Neural progenitor cell (in vitro differentiated cells): Measurements from ENCODE around the gene NCKAP5. TPM values are rescaled to one million over a fixed set of nuclear protein-coding genes. Genes with fewer than 3 reads are reported as not detected.

Experiments used
- DNase-seq: peaks from one replicate; pipeline ENCODE4 v3.0.0-alpha.2; 2016; ENCODE audit warnings: low spot score
- H2AFZ ChIP-seq: fragments of 200-600 bp; sonication (generic); replicated peaks from 2 replicates; pipeline ENCODE4 v1.6.1; 2016; ENCODE audit warnings: antibody characterized with exemption
- H3F3A ChIP-seq: fragments of 200-600 bp; sonication (generic); 2 replicates; pipeline ENCODE4 v1.6.1; 2016; ENCODE audit warnings: antibody characterized with exemption, low read depth
- H3K27ac ChIP-seq: fragments of 200-600 bp; sonication (generic); 2 replicates; pipeline ENCODE4 v1.5.1; 2016; ENCODE audit warnings: mild to moderate bottlenecking
- H3K27me3 ChIP-seq: fragments of 200-600 bp; sonication (generic); 2 replicates; pipeline ENCODE4 v1.6.1; 2016; ENCODE audit warnings: mild to moderate bottlenecking, moderate library complexity
- H3K36me3 ChIP-seq: fragments of 200-600 bp; sonication (generic); 2 replicates; pipeline ENCODE4 v1.5.1; 2016
- H3K4me1 ChIP-seq: fragments of 200-600 bp; sonication (generic); 2 replicates; pipeline ENCODE4 v1.6.1; 2016; ENCODE audit warnings: mixed run types
- H3K4me2 ChIP-seq: fragments of 200-600 bp; sonication (generic); 2 replicates; pipeline ENCODE4 v1.6.1; 2016
- H3K4me3 ChIP-seq: fragments of 200-600 bp; sonication (generic); 2 replicates; pipeline ENCODE4 v1.5.1; 2016
- H3K79me2 ChIP-seq: fragments of 200-600 bp; sonication (generic); 2 replicates; pipeline ENCODE4 v1.6.1; 2016; ENCODE audit warnings: low read depth
- H3K9ac ChIP-seq: fragments of 200-600 bp; sonication (generic); 2 replicates; pipeline ENCODE4 v1.6.1; 2016
- H3K9me3 ChIP-seq: fragments of 200-600 bp; sonication (generic); 2 replicates; pipeline ENCODE4 v1.5.1; 2016; ENCODE audit warnings: low read depth
- H4K20me1 ChIP-seq: fragments of 200-600 bp; sonication (generic); 2 replicates; pipeline ENCODE4 v1.6.1; 2016; ENCODE audit warnings: low read depth
- H3K27ac Mint-ChIP-seq: 3 replicates; pipeline ENCODE4 v1.8.0; 2021; ENCODE audit warnings: mixed read lengths
- H3K27me3 Mint-ChIP-seq: 2 replicates; pipeline ENCODE4 v1.8.0; 2022; ENCODE audit warnings: low read depth, mild to moderate bottlenecking, inconsistent platforms, moderate library complexity, mixed read lengths; ENCODE audit not compliant: insufficient read depth
- H3K36me3 Mint-ChIP-seq: 3 replicates; pipeline ENCODE4 v1.8.0; 2021; ENCODE audit warnings: mixed read lengths
- H3K4me1 Mint-ChIP-seq: 3 replicates; pipeline ENCODE4 v1.8.0; 2021; ENCODE audit warnings: mixed read lengths
- H3K4me3 Mint-ChIP-seq: 3 replicates; pipeline ENCODE4 v1.8.0; 2021; ENCODE audit warnings: mild to moderate bottlenecking, moderate library complexity, mixed read lengths
- H3K9me3 Mint-ChIP-seq: 3 replicates; pipeline ENCODE4 v1.8.0; 2020; ENCODE audit warnings: mixed read lengths
- EZH2 ChIP-seq: fragments of 200-600 bp; sonication (generic); IDR thresholded peaks from 2 replicates; pipeline ENCODE4 v1.6.1; 2017; ENCODE audit warnings: antibody characterized with exemption, mild to moderate bottlenecking, moderate library complexity
- EZH2phosphoT487 ChIP-seq: fragments of 200-600 bp; sonication (generic); IDR thresholded peaks from 2 replicates; pipeline ENCODE4 v1.6.1; 2017; ENCODE audit warnings: antibody characterized with exemption
- total RNA-seq: library from RNA; depleted of rRNA; stranded (reverse); fragments of >200 nt; gene quantifications from 2 replicates; pipeline ENCODE4 v1.2.3, GENCODE V29; 2015; ENCODE audit warnings: low replicate concordance
- TF ChIP-seq, protein P1 (sequence below): fragments of 200-600 bp; sonication (generic); IDR thresholded peaks from 2 replicates; pipeline ENCODE4 v1.5.1; 2017; ENCODE audit warnings: antibody characterized with exemption, mild to moderate bottlenecking

Gene NCKAP5
- total RNA-seq, 1 donor from 2014 or later = 0.47 TPM

DNA sequence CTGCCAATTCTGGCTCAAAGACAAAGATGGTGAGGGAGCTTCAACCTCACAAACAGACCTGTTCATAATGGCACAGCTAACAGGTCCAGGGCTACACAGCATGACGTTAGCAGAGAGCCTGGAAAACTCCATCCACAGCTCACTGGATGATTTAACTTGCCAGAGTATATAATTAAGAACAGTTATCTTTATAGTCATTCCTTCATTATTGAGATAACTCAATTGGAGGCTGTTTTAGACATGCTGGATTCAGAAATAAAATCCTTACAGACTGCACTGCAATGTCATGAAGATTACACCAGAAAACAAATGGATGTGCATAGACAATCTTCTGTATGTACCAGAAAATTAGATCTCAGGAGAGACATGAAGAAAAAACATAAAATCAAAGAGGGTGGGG, 843.1 kb downstream of the NCKAP5 start:
- H3K79me2 ChIP-seq = no peaks in the 10 kb centered on the region
- H3K4me1 Mint-ChIP-seq = peaks cover 4% of the 10 kb centered on the region
- no peaks in the 10 kb centered on the region for H3K27me3 ChIP-seq
- no peak overlapping the region for H3K4me3 Mint-ChIP-seq
- H3K27ac ChIP-seq = no peak overlapping the region
- H3K9ac ChIP-seq = no peak overlapping the region
- H3K27me3 Mint-ChIP-seq = peaks cover 6% of the 10 kb centered on the region
- no peak overlapping the region for H3K4me2 ChIP-seq
- H3K9me3 ChIP-seq = no peaks in the 10 kb centered on the region
- TF ChIP-seq, protein P1, sequence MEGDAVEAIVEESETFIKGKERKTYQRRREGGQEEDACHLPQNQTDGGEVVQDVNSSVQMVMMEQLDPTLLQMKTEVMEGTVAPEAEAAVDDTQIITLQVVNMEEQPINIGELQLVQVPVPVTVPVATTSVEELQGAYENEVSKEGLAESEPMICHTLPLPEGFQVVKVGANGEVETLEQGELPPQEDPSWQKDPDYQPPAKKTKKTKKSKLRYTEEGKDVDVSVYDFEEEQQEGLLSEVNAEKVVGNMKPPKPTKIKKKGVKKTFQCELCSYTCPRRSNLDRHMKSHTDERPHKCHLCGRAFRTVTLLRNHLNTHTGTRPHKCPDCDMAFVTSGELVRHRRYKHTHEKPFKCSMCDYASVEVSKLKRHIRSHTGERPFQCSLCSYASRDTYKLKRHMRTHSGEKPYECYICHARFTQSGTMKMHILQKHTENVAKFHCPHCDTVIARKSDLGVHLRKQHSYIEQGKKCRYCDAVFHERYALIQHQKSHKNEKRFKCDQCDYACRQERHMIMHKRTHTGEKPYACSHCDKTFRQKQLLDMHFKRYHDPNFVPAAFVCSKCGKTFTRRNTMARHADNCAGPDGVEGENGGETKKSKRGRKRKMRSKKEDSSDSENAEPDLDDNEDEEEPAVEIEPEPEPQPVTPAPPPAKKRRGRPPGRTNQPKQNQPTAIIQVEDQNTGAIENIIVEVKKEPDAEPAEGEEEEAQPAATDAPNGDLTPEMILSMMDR = no peak
- TF ChIP-seq EZH2phosphoT487 (no peak), EZH2 (no peak)
- H3K4me1 ChIP-seq = no peaks in the 10 kb centered on the region
- H3K36me3 Mint-ChIP-seq = peaks cover 8% of the 10 kb centered on the region
- no peak overlapping the region for H3K27ac Mint-ChIP-seq
- H3K9me3 Mint-ChIP-seq = no peaks in the 10 kb centered on the region
- no peak for DNase-seq
- H4K20me1 ChIP-seq = no peaks in the 10 kb centered on the region
- no peak overlapping the region for H2AFZ ChIP-seq
- no peaks in the 10 kb centered on the region for H3F3A ChIP-seq
- no peaks in the 10 kb centered on the region for H3K36me3 ChIP-seq
- no peak overlapping the region for H3K4me3 ChIP-seq

DNA sequence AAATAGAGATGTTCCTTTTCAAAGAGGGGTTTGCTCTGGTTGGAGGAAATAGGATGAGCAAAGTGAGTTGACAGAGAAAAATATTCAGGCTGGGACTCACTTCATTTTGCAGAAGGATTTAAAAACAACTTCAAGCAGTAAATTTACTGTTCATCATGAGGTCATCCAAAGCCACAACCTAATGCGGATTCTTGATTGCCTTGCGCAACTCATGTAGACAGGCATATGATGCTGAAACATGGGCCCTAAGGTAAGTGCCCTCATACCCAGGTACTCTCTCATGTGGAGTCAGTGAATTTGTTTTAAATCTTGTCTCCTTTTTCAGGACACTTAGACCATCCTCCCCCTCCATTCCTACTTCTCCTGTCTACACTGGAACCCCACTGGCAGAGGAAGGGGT, 846.3 kb downstream of the NCKAP5 start:
- Histone ChIP-seq H2AFZ (no peak overlapping the region), H3K9me3 (no peaks in the 10 kb centered on the region), H3K79me2 (no peaks in the 10 kb centered on the region), H3K36me3 (no peaks in the 10 kb centered on the region), H3K27ac (no peak overlapping the region), H3K4me3 (no peak overlapping the region), H3K9ac (no peak overlapping the region), H4K20me1 (no peaks in the 10 kb centered on the region), H3F3A (no peaks in the 10 kb centered on the region), H3K4me2 (no peak overlapping the region), H3K4me1 (no peaks in the 10 kb centered on the region), H3K27me3 (no peaks in the 10 kb centered on the region)
- Mint-ChIP-seq H3K4me1 (peaks cover 14% of the 10 kb centered on the region), H3K36me3 (peaks cover 10% of the 10 kb centered on the region), H3K27me3 (peaks cover 6% of the 10 kb centered on the region), H3K27ac (no peak overlapping the region), H3K9me3 (no peaks in the 10 kb centered on the region), H3K4me3 (no peak overlapping the region)
- TF ChIP-seq EZH2 (no peak), EZH2phosphoT487 (no peak)
- TF ChIP-seq, protein P1 = no peak
- no peak for DNase-seq

DNA sequence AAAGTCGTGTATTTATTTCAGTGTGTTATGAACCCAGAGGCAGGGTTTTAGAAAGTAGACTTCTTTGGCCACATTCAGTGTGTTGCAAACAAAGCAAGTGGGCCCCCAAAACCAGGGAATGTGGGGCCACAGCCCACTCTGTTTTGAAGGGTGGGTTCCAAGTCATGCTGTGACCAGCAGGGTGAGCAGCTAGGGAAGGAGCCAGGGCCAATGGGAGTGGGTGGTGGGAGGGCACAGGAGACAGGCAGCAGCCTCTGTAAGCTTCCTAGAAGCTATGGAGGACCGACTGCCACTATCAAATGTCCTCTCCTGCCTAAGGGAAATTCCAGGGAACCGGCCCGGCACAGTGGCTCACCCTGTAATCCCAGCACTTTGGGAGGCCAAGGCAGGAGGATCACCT, 847.9 kb downstream of the NCKAP5 start:
- no peak overlapping the region for H3K4me3 Mint-ChIP-seq
- Histone ChIP-seq H3K4me1 (no peaks in the 10 kb centered on the region), H2AFZ (no peak overlapping the region), H4K20me1 (no peaks in the 10 kb centered on the region), H3K27ac (no peak overlapping the region), H3F3A (no peaks in the 10 kb centered on the region), H3K27me3 (no peaks in the 10 kb centered on the region), H3K9ac (no peak overlapping the region), H3K79me2 (no peaks in the 10 kb centered on the region), H3K36me3 (no peaks in the 10 kb centered on the region), H3K4me3 (no peak overlapping the region), H3K9me3 (no peaks in the 10 kb centered on the region), H3K4me2 (no peak overlapping the region)
- peaks cover 10% of the 10 kb centered on the region for H3K36me3 Mint-ChIP-seq
- TF ChIP-seq, protein P1 = no peak
- no peak for TF ChIP-seq EZH2phosphoT487
- TF ChIP-seq EZH2 = no peak
- no peak for DNase-seq
- no peaks in the 10 kb centered on the region for H3K9me3 Mint-ChIP-seq
- H3K27me3 Mint-ChIP-seq = peaks cover 8% of the 10 kb centered on the region
- peaks cover 27% of the 10 kb centered on the region for H3K4me1 Mint-ChIP-seq
- H3K27ac Mint-ChIP-seq = no peak overlapping the region

DNA sequence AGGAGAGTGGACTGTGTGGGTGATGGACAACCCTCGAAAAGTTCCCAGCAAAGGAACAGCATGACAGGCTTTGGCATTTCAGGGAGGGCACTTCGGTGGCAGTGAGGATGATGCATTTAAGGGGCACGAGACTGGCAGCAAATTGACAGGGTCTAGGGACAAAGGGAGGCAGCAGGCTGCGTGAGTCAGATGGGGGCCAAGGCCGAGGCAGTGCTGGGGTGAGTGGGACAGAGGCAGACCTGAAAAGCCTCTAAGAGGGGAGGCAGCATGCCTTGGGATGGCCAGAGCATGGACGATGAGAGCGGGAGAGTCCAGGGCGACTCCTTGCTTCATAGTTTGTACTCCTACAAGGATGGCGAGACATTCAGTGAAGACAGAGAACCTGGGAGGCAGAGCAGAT, 848.8 kb downstream of the NCKAP5 start:
- TF ChIP-seq EZH2 (no peak), EZH2phosphoT487 (no peak)
- TF ChIP-seq, protein P1 = no peak
- Mint-ChIP-seq H3K9me3 (no peaks in the 10 kb centered on the region), H3K4me3 (no peak overlapping the region), H3K27me3 (peaks cover 8% of the 10 kb centered on the region), H3K27ac (peak overlapping the region; percentile 55), H3K4me1 (peaks cover 33% of the 10 kb centered on the region), H3K36me3 (peaks cover 10% of the 10 kb centered on the region)
- no peak overlapping the region for H3K4me2 ChIP-seq
- no peaks in the 10 kb centered on the region for H3K79me2 ChIP-seq
- H3K27ac ChIP-seq = no peak overlapping the region
- H4K20me1 ChIP-seq = no peaks in the 10 kb centered on the region
- H3K4me3 ChIP-seq = no peak overlapping the region
- H3F3A ChIP-seq = no peaks in the 10 kb centered on the region
- no peak overlapping the region for H3K9ac ChIP-seq
- no peaks in the 10 kb centered on the region for H3K27me3 ChIP-seq
- no peaks in the 10 kb centered on the region for H3K4me1 ChIP-seq
- H2AFZ ChIP-seq = no peak overlapping the region
- DNase-seq = no peak
- no peaks in the 10 kb centered on the region for H3K36me3 ChIP-seq
- no peaks in the 10 kb centered on the region for H3K9me3 ChIP-seq
